ENCODE data around the gene KRTAP10-10. TPM values are rescaled to one million over a fixed set of nuclear protein-coding genes. Genes with fewer than 3 reads are reported as not detected.

Gene KRTAP10-10
- total and polyA plus RNA-seq, 9 of the 15 experiments (the other 6 are each of a cell fraction or from before 2014, with no cell fraction given), result not detected

GRCh38 chr21:44639331-44639655 lies 2.1 kb downstream of the KRTAP10-10 start:
- DNase-seq (ENCODE audit: extremely low read depth in 1 of 4, low spot score in 3 of 4) (no peak), FAIRE-seq (no peak)
- in situ Hi-C loops (cut with MboI), result no loop called here

GRCh38 chr21:44640761-44641160 lies 3.6 kb downstream of the KRTAP10-10 start:
- Histone ChIP-seq H3K9me1 (ENCODE audit: control insufficient read depth, insufficient read depth, low read length) (no peaks in the 10 kb centered on the region), H3K4me1 (replicated peaks in 1 of 2; ENCODE audit: control insufficient read depth in 2 of 2, insufficient read depth in 2 of 2, low read length in 2 of 2) (peaks cover 0 to 3% of the 10 kb centered on the region in 2 experiments; a peak in 2 of 5 replicates), H3K36me3 (ENCODE audit: control insufficient read depth, insufficient read depth, low read length) (no peaks in the 10 kb centered on the region), H3K27me3 (ENCODE audit: control insufficient read depth in 2 of 2, insufficient read depth in 2 of 2, low read length in 2 of 2) (peaks cover 0 to 6% of the 10 kb centered on the region in 2 experiments; a peak in 2 of 5 replicates), H2AFZ (ENCODE audit: low read depth, low read length) (no peak overlapping the region), H4K20me1 (replicated peaks; ENCODE audit: control insufficient read depth, insufficient read depth, low read length) (no peaks in the 10 kb centered on the region), H3K27ac (ENCODE audit: extremely low read depth, low read depth, low read length) (no peak overlapping the region), H3K79me2 (ENCODE audit: control insufficient read depth, insufficient read depth, low read length) (no peaks in the 10 kb centered on the region), H3K9ac (ENCODE audit: insufficient read depth in 1 of 2, low read depth in 2 of 2, low read length in 2 of 2) (no peak overlapping the region), H3K4me2 (ENCODE audit: insufficient read depth, low read length) (no peak overlapping the region), H3K9me3 (replicated peaks; ENCODE audit: control insufficient read depth, insufficient read depth, low read depth, low read length) (peaks cover 4% of the 10 kb centered on the region), H3K4me3 (no peak overlapping the region)
- in situ Hi-C loops (cut with MboI) (no loop called here), intact Hi-C loops (cut with micrococcal nuclease) (no loop called here)
- ChIA-PET CTCF (ENCODE audit: low intra/inter-chr PET ratio) (no interaction called here), POLR2A (no interaction called here)
- BruUV-seq (replicated peaks), result no TSS peak
- no peak for ATAC-seq
- WGBS (ENCODE audit: insufficient coverage, low coverage, missing lambda C conversion rate), result 2% methylated on average over 5 of the region's 5 CpGs
- FAIRE-seq, result no peak
- DNase-seq (ENCODE audit: extremely low read depth in 1 of 4, low spot score in 3 of 4), result no peak
- TF ChIP-seq MEF2D (tag; conservative IDR thresholded peaks at IDR 0.05; ENCODE audit: low read depth) (no peak), KLF6 (CRISPR knock-in tag; IDR thresholded peaks at IDR 0.05; ENCODE audit: borderline replicate concordance) (no peak), CREB5 (CRISPR knock-in tag; IDR thresholded peaks at IDR 0.05) (no peak), POLR3G (IDR thresholded peaks at IDR 0.05; ENCODE audit: extremely low read depth, insufficient read length, insufficient replicate concordance) (no peak), TAF1 (IDR thresholded peaks at IDR 0.05; ENCODE audit: control insufficient read depth, extremely low read depth, insufficient read depth, low read length, severe bottlenecking) (no peak), CEBPZ (IDR thresholded peaks at IDR 0.05; ENCODE audit: borderline replicate concordance, low read depth, low read length) (no peak)

More at GRCh38 chr21:44639331-44639655, 2.1 kb downstream of the KRTAP10-10 start:
- BruUV-seq (replicated peaks), result no TSS peak
- Histone ChIP-seq H3K9me1 (ENCODE audit: control insufficient read depth, insufficient read depth, low read length) (no peaks in the 10 kb centered on the region), H3K79me2 (ENCODE audit: control insufficient read depth, insufficient read depth, low read length) (no peaks in the 10 kb centered on the region), H4K20me1 (replicated peaks; ENCODE audit: control insufficient read depth, insufficient read depth, low read length) (no peaks in the 10 kb centered on the region), H3K9ac (ENCODE audit: insufficient read depth in 1 of 2, low read depth in 2 of 2, low read length in 2 of 2) (no peak overlapping the region), H3K9me3 (replicated peaks; ENCODE audit: control insufficient read depth, insufficient read depth, low read depth, low read length) (peaks cover 2% of the 10 kb centered on the region), H2AFZ (ENCODE audit: low read depth, low read length) (no peak overlapping the region), H3K4me2 (ENCODE audit: insufficient read depth, low read length) (no peak overlapping the region), H3K27ac (ENCODE audit: extremely low read depth, low read depth, low read length) (no peak overlapping the region), H3K4me3 (no peak overlapping the region), H3K36me3 (ENCODE audit: control insufficient read depth, insufficient read depth, low read length) (no peaks in the 10 kb centered on the region), H3K4me1 (replicated peaks in 1 of 2; ENCODE audit: control insufficient read depth in 2 of 2, insufficient read depth in 2 of 2, low read length in 2 of 2) (peaks cover 0 to 3% of the 10 kb centered on the region in 2 experiments; a peak in 2 of 5 replicates), H3K27me3 (ENCODE audit: control insufficient read depth in 2 of 2, insufficient read depth in 2 of 2, low read length in 2 of 2) (peaks cover 0 to 6% of the 10 kb centered on the region in 2 experiments; a peak in 2 of 5 replicates)
- 12% methylated on average over 12 of the region's 12 CpGs for WGBS (ENCODE audit: insufficient coverage, low coverage, missing lambda C conversion rate)
- TF ChIP-seq SAFB (IDR thresholded peaks at IDR 0.05; ENCODE audit: borderline replicate concordance, low read depth, low read length) (no peak), HNRNPK (IDR thresholded peaks at IDR 0.05; ENCODE audit: low read depth, low read length, poor library complexity, severe bottlenecking) (no peak), ZC3H11A (IDR thresholded peaks at IDR 0.05; ENCODE audit: low read depth, low read length) (no peak), MTA1 (IDR thresholded peaks at IDR 0.05; ENCODE audit: borderline replicate concordance) (no peak), ARID1B (IDR thresholded peaks at IDR 0.05) (no peak), THRAP3 (IDR thresholded peaks at IDR 0.05; ENCODE audit: borderline replicate concordance) (no peak), STAT5A (IDR thresholded peaks at IDR 0.05; ENCODE audit: borderline replicate concordance, low read length) (no peak), SIN3A (IDR thresholded peaks at IDR 0.05; ENCODE audit: borderline replicate concordance in 2 of 2, control insufficient read depth in 1 of 2, low read depth in 2 of 2, low read length in 2 of 2) (no peak)
- intact Hi-C loops (cut with micrococcal nuclease), result no loop called here
- ChIA-PET POLR2A (interaction anchor here (0.6 kb wide), 1 partner anchor 28 kb away, joined by 3 read pairs; no protein-coding TSS in a partner anchor), CTCF (ENCODE audit: low intra/inter-chr PET ratio) (no interaction called here)
- no peak for ATAC-seq

Data from K562 (cell line).